ENCODE results near the gene MAP7. TPM values are rescaled to one million over a fixed set of nuclear protein-coding genes. Genes with fewer than 3 reads are reported as not detected.
"Not testable (repeated sequence)": the region's sequence is repeated elsewhere in the genome, so short reads cannot be mapped to it uniquely, and the experiment has no call there.

MAP7 gene
- total and polyA plus RNA-seq, 7 donors = 1.2 to 33.5 (median 3.3) TPM

DNA sequence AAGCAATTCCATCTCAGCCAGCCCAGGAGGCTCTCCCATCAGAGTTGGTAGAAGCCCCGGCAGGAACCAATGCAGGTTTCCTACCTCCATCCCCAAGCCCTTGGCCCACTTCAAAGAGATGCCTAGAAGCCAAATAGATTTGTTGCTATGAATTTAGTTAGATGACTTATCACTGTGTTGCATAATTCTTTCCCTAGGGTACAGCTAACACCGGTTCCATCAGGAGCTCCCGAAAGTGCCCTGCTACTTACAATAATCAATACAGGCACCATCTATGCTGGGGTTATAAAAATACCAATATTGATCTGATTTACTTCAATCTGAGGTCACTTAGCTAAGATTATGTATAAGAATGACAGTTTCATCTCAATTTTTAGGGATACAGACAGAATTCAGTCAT is 113.0 kb downstream of the MAP7 start:
- Histone ChIP-seq H3K4me3 (no peak overlapping the region), H3K4me1 (no peaks in the 10 kb centered on the region), H3K27ac (no peak overlapping the region), H3K27me3 (no peaks in the 10 kb centered on the region), H3K36me3 (no peaks in the 10 kb centered on the region), H3K9me3 (no peaks in the 10 kb centered on the region)
- intact Hi-C loops (cut with DNase I) = no loop called here
- no peak for DNase-seq
- 92% methylated on average over 3 of the region's 3 CpGs for WGBS, 2 donors
- TF ChIP-seq POLR2AphosphoS5 (IDR thresholded peaks at IDR 0.05) = no peak
- no peak for TF ChIP-seq EP300 (IDR thresholded peaks at IDR 0.05)
- TF ChIP-seq, protein P1, sequence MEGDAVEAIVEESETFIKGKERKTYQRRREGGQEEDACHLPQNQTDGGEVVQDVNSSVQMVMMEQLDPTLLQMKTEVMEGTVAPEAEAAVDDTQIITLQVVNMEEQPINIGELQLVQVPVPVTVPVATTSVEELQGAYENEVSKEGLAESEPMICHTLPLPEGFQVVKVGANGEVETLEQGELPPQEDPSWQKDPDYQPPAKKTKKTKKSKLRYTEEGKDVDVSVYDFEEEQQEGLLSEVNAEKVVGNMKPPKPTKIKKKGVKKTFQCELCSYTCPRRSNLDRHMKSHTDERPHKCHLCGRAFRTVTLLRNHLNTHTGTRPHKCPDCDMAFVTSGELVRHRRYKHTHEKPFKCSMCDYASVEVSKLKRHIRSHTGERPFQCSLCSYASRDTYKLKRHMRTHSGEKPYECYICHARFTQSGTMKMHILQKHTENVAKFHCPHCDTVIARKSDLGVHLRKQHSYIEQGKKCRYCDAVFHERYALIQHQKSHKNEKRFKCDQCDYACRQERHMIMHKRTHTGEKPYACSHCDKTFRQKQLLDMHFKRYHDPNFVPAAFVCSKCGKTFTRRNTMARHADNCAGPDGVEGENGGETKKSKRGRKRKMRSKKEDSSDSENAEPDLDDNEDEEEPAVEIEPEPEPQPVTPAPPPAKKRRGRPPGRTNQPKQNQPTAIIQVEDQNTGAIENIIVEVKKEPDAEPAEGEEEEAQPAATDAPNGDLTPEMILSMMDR (IDR thresholded peaks at IDR 0.05) = no peak
- no peak for TF ChIP-seq POLR2A (IDR thresholded peaks at IDR 0.05)

DNA sequence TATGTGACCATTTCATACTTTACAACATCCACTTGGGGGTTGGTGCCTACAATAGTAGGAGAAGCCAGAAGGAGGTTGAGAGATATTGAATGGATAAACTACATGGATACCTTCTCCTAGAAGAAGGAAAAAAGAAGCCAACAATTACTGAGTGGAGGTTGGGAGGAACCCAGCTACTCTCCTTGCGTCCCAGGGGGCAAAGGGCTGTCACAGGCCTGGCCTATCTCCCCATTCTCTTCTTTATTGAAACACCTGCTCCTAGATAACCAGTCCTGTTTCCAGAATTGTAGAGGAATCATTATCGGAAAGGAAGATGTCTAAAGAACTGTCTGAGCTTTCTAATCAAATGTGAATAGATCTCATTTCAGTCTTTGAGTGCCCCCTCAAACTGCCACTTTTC is 115.1 kb downstream of the MAP7 start:
- H3K4me1 ChIP-seq = no peaks in the 10 kb centered on the region
- no peak for TF ChIP-seq EP300 (IDR thresholded peaks at IDR 0.05)
- TF ChIP-seq, protein P1 (IDR thresholded peaks at IDR 0.05) = no peak
- no peak for TF ChIP-seq POLR2A (IDR thresholded peaks at IDR 0.05)
- no peak for TF ChIP-seq POLR2AphosphoS5 (IDR thresholded peaks at IDR 0.05)
- H3K9me3 ChIP-seq = no peaks in the 10 kb centered on the region
- no peaks in the 10 kb centered on the region for H3K27me3 ChIP-seq
- intact Hi-C loops (cut with DNase I) = no loop called here
- H3K36me3 ChIP-seq = no peaks in the 10 kb centered on the region
- H3K27ac ChIP-seq = no peak overlapping the region
- DNase-seq = no peak
- 24 to 64% methylated on average over 2 of the region's 2 CpGs for WGBS, 2 donors
- H3K4me3 ChIP-seq = no peak overlapping the region

DNA sequence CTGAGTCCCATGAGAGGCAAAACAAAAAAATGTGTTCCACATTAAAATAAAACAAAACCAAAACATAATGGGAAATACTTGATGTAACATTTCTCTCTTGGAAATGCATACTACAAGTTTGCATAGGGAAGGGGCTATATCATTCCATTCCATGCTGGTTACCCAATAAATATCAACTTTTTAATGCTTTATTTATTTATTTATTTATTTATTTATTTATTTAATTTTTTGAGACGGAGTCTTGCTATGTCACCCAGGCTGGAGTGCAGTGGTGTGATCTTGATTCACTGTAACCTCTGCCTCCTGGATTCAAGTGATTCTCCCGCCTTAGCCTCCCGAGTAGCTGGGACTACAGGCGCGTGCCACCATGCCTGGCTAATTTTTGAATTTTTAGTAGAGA is 118.9 kb downstream of the MAP7 start:
- H3K36me3 ChIP-seq; H3K9me3 ChIP-seq; H3K4me3 ChIP-seq; DNase-seq; H3K27me3 ChIP-seq; intact Hi-C loops (cut with DNase I); H3K4me1 ChIP-seq; H3K27ac ChIP-seq: not testable (repeated sequence)
- WGBS, 2 donors = 94 to 95% methylated on average over 5 of the region's 5 CpGs

DNA sequence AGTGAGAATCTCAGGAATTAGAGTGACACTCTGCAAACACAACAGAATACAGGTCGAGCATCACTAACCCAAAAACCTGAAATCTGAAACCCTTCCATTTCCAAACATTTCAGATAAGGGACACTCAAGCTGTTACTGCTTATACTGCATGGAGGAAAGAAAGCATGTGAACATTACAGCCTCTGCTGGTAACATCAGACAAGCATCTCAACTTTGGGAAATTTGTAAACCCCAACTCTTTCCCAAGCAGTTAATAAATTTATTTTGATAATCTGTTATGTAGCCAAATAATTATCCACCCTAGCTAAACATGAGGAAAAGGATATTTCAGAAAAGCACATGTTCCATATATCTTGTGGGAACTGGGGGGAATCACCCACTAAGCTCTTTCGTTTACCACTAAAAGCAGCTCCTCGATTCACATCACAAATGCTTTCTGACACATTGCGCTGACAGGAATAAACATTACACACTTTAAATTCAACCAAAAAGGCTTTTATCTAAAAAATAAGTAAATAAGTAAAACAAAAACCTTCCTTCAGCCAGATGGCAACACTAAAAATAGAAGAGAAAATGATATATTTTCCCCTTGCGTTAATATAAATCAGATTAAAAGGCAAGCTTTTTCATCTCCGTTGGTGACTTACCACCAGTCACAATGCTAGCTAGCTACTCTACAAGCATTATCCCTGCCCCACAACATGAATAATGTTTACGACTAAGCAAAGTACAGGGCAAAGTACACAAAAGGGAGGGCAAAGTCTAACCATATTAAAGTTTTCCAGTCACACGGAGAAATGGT is 120.8 kb downstream of the MAP7 start:
- no peak overlapping the region for H3K4me3 ChIP-seq
- no peak for DNase-seq
- WGBS, 2 donors = 56 to 64% methylated on average over 8 of the region's 8 CpGs
- H3K27me3 ChIP-seq = no peaks in the 10 kb centered on the region
- no peak overlapping the region for H3K27ac ChIP-seq
- intact Hi-C loops (cut with DNase I) = no loop called here
- H3K36me3 ChIP-seq = no peaks in the 10 kb centered on the region
- no peaks in the 10 kb centered on the region for H3K4me1 ChIP-seq
- H3K9me3 ChIP-seq = no peaks in the 10 kb centered on the region
- no peak for TF ChIP-seq POLR2A (IDR thresholded peaks at IDR 0.05)
- TF ChIP-seq POLR2AphosphoS5 (IDR thresholded peaks at IDR 0.05) = no peak
- TF ChIP-seq EP300 (IDR thresholded peaks at IDR 0.05) = no peak

DNA sequence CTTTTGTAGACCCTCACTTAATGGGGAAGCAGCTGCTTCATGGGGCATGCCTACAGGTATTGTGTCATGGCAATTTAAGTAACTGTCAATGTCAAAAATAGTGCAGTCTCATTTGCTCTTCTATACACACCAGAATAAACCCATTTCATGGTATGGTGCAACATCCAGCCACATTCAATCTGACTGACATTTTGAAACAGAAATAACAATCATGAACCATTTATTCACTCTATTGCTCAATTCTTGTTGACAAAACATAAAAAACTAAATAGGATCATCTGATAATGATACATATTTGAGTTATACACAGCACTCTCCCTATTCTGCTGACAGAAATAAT is 122.9 kb downstream of the MAP7 start:
- TF ChIP-seq POLR2A (IDR thresholded peaks at IDR 0.05) = no peak
- no peak for TF ChIP-seq POLR2AphosphoS5 (IDR thresholded peaks at IDR 0.05)
- no peak for TF ChIP-seq EP300 (IDR thresholded peaks at IDR 0.05)
- TF ChIP-seq, protein P1 (IDR thresholded peaks at IDR 0.05) = no peak
- intact Hi-C loops (cut with DNase I) = no loop called here

More for the DNA sequence above, 122.9 kb downstream of the MAP7 start:
- Histone ChIP-seq H3K9me3 (no peaks in the 10 kb centered on the region), H3K4me1 (no peaks in the 10 kb centered on the region), H3K4me3 (no peak overlapping the region), H3K27ac (no peak overlapping the region), H3K36me3 (no peaks in the 10 kb centered on the region), H3K27me3 (no peaks in the 10 kb centered on the region)
- DNase-seq = no peak
